Activated T-helper 9 cell treated with anti-CD3 and anti-CD28 coated beads, Interleukin-2, amount 50 U/mL, for 16 hours (primary cell): ENCODE data around the gene CCNB2.
"Not testable (repeated sequence)": the region's sequence is repeated elsewhere in the genome, so short reads cannot be mapped to it uniquely, and the experiment has no call there.

Experiments
- DNase-seq: peaks from one replicate; pipeline ENCODE4 v3.0.0-alpha.2; 2020; ENCODE audit warnings: low read depth

CCNB2 gene

DNA sequence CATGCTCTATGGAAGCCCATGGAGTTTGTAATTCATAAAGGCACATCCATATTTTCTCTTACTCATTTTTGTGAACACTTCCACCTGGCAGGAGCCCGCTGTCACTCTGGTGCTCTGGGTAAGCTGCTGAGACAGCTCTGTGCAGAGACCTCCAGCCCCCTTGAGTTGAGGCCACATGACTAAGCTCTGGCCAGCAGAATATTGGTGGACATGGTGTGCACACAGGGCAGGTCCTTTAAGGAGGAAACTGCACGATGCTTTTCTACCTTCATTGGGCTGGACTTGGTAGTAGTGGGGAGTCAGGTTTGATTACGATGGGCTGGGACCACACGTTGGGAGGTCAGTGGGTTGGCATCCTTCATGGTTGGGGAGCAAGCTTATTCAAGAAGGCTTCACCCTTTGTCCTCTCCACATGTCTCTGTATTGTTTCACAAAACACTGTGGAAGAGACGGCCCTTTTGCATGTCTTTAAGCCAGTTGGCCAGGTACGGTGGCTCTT, 29.0 kb downstream of the CCNB2 start:
- DNase-seq, result no peak

DNA sequence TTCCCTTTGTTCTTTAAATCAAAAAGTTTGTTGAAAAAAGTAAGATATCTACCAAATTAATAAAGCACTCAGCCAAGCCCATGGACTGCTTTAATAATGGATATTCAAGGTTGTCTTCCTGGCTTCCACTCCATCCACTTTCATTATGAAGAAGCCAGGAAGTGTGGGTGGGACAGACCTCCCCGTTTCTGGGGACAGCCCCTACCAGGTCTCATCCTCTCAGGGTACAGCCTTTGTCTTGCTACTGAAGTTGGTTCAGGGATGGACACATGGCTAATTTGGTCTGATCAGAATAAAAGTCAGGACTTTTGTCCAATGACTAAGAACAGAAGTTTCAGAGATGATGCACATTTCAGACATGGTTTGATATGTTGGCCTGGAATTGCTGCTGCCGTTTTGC, 32.6 kb downstream of the CCNB2 start:
- DNase-seq, result no peak

DNA sequence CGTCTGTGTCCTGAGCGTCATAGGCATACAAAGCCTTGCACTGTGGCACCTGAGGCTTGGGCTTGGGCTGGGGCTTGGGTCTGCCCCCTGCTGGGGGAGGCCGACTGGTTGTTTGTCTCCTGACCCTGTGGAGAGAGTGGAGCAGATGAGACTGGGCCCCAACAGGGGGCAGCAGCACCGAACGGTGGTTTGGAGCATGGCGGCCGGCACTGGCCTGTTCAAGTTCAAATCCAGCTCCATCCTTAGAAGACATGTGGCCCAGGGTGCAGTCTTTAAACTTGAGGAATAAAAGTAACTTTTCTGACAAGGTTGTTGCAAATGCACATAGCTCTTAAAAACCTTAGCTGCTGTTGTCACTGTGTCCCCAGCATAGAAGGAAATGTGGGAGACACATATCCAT, 33.3 kb downstream of the CCNB2 start:
- peak; percentile 33 for DNase-seq

- no peak for DNase-seq
These were observed 35.7 kb downstream of the CCNB2 start for GRCh38 chr15:59140422-59141226.

DNA sequence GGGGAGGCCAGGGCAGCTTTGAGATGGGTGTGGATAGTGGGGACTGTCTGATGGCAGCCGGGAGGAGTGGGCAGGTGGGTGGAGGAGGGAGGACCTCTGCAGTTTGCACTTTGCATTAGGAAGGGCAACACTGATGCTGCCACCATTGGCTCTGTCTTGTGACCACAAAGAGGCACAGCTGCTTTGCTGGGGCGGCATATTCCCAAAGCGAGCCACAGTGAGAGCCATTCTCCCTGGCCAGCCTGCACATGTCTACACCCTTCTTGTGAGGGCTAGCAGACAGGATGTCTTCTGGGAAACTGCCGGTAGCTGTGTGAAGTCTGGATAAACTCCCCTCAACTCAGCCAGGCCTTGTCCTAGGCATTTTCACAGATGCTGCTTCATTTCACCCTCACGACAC, 38.3 kb downstream of the CCNB2 start:
- DNase-seq, result no peak

- not testable (repeated sequence) for DNase-seq
These were observed 39.6 kb downstream of the CCNB2 start for GRCh38 chr15:59144594-59144993.

- no peak for DNase-seq
These were observed 42.7 kb downstream of the CCNB2 start for GRCh38 chr15:59147666-59148065.

GRCh38 chr15:59148153-59148833, 43.3 kb downstream of the CCNB2 start:
- DNase-seq, result no peak

GRCh38 chr15:59150185-59150584, 45.2 kb downstream of the CCNB2 start:
- DNase-seq, result no peak

DNA sequence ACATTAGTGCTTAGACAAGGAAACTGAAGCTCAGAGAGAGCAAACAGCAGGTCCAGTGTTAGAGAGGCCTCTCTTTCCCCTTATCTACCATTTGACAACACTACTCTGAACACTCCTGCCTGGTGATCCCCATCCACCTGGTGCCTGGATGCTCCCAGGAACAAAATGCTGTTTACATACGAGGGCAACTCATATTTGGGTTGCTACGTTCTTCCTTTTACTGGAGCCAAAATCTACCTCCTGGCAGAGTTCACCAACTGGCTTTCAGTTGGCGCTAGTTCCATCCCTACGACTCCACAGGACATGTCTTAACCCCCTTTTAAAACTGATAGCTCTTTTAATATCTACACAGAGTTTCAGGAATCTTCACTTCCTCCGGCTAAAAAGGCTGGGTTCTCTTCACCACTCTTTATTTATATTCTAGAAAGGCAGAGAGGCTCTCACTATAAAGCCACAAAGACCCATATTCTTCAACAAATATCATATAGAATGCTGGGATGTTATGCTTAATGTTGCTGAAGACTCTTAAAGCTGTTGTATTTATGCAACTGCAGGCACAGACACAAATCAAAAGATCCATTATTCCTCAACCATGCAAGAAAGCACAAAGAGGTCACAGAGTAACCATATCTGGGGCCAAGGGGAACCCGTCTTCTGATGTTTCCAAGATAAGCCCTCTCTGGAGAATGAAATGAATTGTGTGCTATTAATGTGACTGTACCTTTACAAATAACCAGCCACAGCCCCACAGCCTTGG, 47.9 kb downstream of the CCNB2 start:
- no peak for DNase-seq

DNA sequence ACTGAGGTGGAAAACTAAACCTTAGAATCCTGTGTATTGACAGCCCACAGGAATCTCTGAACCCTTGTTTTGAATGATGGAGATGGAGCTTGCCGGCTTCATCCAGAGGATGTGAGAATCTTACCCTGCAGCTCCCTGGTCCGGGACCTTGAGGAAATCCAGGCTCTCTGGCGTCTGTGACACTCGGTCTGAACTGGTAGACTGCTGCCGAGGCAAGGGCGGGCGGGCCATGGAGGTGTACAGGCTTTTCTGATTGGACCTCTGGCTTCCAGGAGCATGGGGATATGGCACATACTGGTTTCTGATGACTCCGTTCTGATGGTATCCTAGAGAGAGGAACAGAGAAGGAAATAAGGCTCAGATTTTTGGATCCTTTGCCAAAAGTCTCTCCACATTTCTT, 48.5 kb downstream of the CCNB2 start:
- DNase-seq, result no peak

DNA sequence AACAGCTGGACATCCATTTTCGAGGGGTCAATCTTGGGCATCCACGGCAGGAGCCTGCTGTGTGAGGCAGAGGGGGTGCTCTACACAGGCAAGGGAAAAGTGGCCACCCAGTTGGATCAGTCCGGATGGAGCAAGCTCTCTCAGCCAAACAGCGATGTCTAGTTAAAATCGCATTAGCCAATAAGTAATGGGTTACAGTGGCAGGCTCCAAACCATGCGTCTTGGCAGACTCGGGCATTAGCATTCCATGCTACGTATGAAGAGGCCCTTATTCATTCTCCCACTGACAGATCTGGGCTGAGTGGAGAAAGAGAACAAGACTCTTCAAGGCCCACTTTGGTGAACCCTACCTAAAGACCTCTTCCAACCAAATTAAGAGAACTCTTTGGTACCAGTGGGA, 49.3 kb downstream of the CCNB2 start:
- no peak for DNase-seq

- no peak for DNase-seq
These were observed 50.5 kb downstream of the CCNB2 start for GRCh38 chr15:59155431-59155830.

GRCh38 chr15:59157396-59157795, 52.5 kb downstream of the CCNB2 start:
- DNase-seq, result no peak

GRCh38 chr15:59157840-59158700, 53.1 kb downstream of the CCNB2 start:
- no peak for DNase-seq

- DNase-seq, result no peak
These were observed 53.7 kb downstream of the CCNB2 start for GRCh38 chr15:59158701-59159034.

DNA sequence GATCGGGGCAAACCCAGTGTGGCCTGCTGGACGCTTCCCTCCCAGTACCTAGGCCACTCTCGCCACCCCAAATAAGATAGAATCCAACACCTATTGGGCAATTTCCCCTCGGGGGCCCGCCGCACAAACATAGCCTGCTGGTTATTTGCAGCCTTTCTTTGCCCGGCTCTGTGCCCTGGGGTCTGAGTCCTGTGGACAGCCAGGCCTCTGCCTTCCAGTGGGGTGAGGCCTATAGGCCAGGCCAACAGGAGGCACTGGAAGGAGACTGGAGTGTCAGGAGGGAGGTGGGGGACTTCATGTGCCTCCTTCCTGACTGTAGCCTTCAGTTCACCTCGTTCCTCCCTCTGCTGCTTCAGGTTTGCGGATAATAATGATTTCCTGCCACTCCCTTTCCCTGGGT, 54.3 kb downstream of the CCNB2 start:
- DNase-seq, result no peak

GRCh38 chr15:59160880-59161593, 56.1 kb downstream of the CCNB2 start:
- no peak for DNase-seq

- not testable (repeated sequence) for DNase-seq
These were observed 57.1 kb downstream of the CCNB2 start for GRCh38 chr15:59162080-59162479.

DNA sequence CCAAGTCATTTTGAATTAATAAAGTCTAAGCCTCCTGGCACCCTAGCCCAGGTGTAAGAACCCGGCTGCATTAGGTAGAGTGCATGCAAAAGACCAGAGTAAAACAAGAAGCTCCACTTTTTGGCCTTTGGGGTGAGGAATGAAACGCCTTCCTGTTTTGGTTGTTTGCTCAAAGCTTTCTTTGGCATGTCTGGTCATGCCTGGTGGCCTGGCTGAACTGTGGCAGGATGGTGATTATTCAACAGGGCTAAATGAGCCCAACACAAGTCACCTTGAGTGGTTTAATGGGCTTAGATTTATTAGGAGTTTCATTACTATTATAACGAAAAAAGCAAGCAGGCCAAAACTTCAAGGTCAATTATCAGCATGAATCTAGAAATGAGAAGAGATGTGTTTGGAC, 60.8 kb downstream of the CCNB2 start:
- no peak for DNase-seq

DNA sequence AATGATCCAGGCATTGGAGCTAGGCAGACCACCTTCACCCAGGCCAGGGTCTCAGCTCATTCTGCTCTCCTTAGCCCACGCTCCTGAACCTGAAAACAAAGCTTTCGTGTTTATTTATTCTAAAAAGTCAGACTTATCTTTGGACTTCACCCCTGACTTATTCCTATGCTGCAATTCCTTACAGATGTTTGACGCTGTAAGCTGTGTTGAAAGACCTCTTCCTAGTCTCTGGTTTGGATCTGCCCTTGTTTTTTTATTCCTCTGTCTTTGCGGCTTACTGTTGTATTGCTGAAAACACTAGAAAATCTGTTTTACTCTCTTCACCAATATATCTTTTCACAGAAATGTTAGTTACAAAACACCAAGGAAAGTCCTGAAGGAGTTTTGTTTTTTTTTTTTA, 61.2 kb downstream of the CCNB2 start:
- DNase-seq, result no peak
